Vagina (tissue), 2 donors: Measurements from ENCODE around the gene AGR2.

Source experiments
- POLR2A ChIP-seq, 2 donors: fragments of 450-650 bp; IDR thresholded peaks; one replicate each; pipeline ENCODE4 v1.6.1; 2017; ENCODE audit warnings: antibody characterized with exemption in 2 of 2, mild to moderate bottlenecking in 2 of 2, moderate library complexity in 2 of 2
- TF ChIP-seq, protein P1 (sequence below), 3 experiments: fragments of 450-650 bp in 2 of 3; fragments of 200-600 bp in 1 of 3; sonication (generic) in 1 of 3; IDR thresholded peaks; one replicate each; pipeline ENCODE4 v1.5.1; 2017 to 2019; ENCODE audit warnings: antibody characterized with exemption in 3 of 3, mild to moderate bottlenecking in 2 of 3, moderate library complexity in 2 of 3

DNA sequence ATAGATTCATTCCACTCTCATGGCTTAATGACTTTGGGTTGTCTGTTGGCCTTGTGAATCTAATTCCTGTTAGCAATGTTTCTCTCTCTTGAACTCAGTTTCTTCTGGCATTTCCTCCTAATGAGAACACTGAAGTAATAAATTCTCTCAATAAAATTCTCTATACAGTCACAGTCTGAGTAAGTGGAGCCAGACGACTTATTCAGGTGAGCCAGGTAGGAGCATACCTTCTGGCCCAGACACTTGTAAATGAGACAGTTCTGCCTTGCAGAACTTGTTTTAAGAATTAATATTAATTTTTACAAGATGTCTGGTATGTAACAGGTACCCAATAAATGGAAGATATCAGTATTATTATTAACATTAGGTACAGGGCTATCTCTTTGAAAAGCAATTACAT is 28.6 kb upstream of the AGR2 start:
- TF ChIP-seq POLR2A (IDR thresholded peaks at IDR 0.05), result no peak
- TF ChIP-seq, protein P1, sequence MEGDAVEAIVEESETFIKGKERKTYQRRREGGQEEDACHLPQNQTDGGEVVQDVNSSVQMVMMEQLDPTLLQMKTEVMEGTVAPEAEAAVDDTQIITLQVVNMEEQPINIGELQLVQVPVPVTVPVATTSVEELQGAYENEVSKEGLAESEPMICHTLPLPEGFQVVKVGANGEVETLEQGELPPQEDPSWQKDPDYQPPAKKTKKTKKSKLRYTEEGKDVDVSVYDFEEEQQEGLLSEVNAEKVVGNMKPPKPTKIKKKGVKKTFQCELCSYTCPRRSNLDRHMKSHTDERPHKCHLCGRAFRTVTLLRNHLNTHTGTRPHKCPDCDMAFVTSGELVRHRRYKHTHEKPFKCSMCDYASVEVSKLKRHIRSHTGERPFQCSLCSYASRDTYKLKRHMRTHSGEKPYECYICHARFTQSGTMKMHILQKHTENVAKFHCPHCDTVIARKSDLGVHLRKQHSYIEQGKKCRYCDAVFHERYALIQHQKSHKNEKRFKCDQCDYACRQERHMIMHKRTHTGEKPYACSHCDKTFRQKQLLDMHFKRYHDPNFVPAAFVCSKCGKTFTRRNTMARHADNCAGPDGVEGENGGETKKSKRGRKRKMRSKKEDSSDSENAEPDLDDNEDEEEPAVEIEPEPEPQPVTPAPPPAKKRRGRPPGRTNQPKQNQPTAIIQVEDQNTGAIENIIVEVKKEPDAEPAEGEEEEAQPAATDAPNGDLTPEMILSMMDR (IDR thresholded peaks at IDR 0.05), result no peak
